Calu3 (cell line): ENCODE data around the gene GLIS1. TPM values are rescaled to one million over a fixed set of nuclear protein-coding genes. Genes with fewer than 3 reads are reported as not detected.

ENCODE experiments used
- Bru-seq: library from RNA; stranded (reverse); fragments of 400-500 nt; gene quantifications from one replicate; lab custom pipeline; 2021; lab: Mats Ljungman, UMichigan
- BruChase-seq, 2 experiments: library from RNA; stranded (reverse); fragments of 400-500 nt; gene quantifications; one replicate each; lab custom pipeline; 2021; lab: Mats Ljungman, UMichigan
- BruUV-seq: library from RNA; stranded (reverse); fragments of 400-500 nt; replicated peaks from 2 replicates; lab custom pipeline; 2021; lab: Mats Ljungman, UMichigan
- CTCF ChIA-PET: fragments of 300-600 bp; sonication (Branson Sonifier 250); formaldehyde crosslinking; loops from one replicate; lab custom pipeline; 2022; ENCODE audit warnings: antibody characterized with exemption; lab: Charles Lee
- DNase-seq: peaks from one replicate; pipeline ENCODE4 v3.0.0; 2022
- H3K27ac Mint-ChIP-seq: one replicate; pipeline ENCODE4 v1.8.0; 2022; ENCODE audit warnings: mixed read lengths; ENCODE audit not compliant: unreplicated experiment
- H3K27me3 Mint-ChIP-seq: one replicate; pipeline ENCODE4 v1.8.0; 2022; ENCODE audit warnings: mixed read lengths; ENCODE audit not compliant: unreplicated experiment
- H3K36me3 Mint-ChIP-seq: one replicate; pipeline ENCODE4 v1.8.0; 2022; ENCODE audit warnings: mild to moderate bottlenecking, moderate library complexity, mixed read lengths; ENCODE audit not compliant: insufficient read depth, unreplicated experiment
- H3K4me1 Mint-ChIP-seq: one replicate; pipeline ENCODE4 v1.8.0; 2022; ENCODE audit warnings: mild to moderate bottlenecking, low read depth, mixed read lengths; ENCODE audit not compliant: unreplicated experiment
- H3K4me3 Mint-ChIP-seq: one replicate; pipeline ENCODE4 v1.8.0; 2022; ENCODE audit warnings: mild to moderate bottlenecking, low read depth, moderate library complexity, mixed read lengths; ENCODE audit not compliant: unreplicated experiment
- H3K9me3 Mint-ChIP-seq: one replicate; pipeline ENCODE4 v1.8.0; 2022; ENCODE audit warnings: low read depth, mixed read lengths; ENCODE audit not compliant: unreplicated experiment
- CTCF ChIP-seq: fragments of 200-600 bp; IDR thresholded peaks from one replicate; pipeline ENCODE4 v1.8.0; 2022; ENCODE audit warnings: antibody characterized with exemption; ENCODE audit not compliant: unreplicated experiment
- intact Hi-C: fragments of 100-400 bp; cut with micrococcal nuclease; formaldehyde crosslinking; loops from one replicate; pipeline ENCODE4 v1.10.0; 2022; ENCODE audit not compliant: unreplicated experiment
- long read RNA-seq: library from polyadenylated mRNA; stranded (forward); transcript quantifications from one replicate; pipeline ENCODE4 v2.0.0, GENCODE V29; 2022
- total RNA-seq: library from RNA; stranded (reverse); gene quantifications from 2 replicates; pipeline ENCODE4 v1.2.3, GENCODE V29; 2022

The GLIS1 gene
- not detected in 2 replicates for total RNA-seq
- percentile 6 among the genes with signal in this experiment for Bru-seq, nascent RNA
- BruChase-seq, experiment 1, labeled RNA remaining after a 6-hour chase: percentile 16 among the genes with signal in this experiment
- percentile 20 among the genes with signal in this experiment for BruChase-seq, experiment 2, labeled RNA remaining after a 2-hour chase
- long read RNA-seq: 0 reads

GRCh38 chr1:53739109-53739681, at the start of gene GLIS1:
Gene GLIS1 (minus strand): TSS chr1:53739164. CDS start chr1:53738064, 1,100 bp downstream.
- TF ChIP-seq CTCF: no peak
- intact Hi-C loops: no loop called here
- Mint-ChIP-seq H3K9me3 (peaks cover 11% of the 10 kb centered on the region), H3K36me3 (peaks cover 4% of the 10 kb centered on the region), H3K4me3 (peak within 1 kb of the TSS; percentile 60), H3K4me1 (no peaks in the 10 kb centered on the region), H3K27ac (no peak within 1 kb of the TSS), H3K27me3 (peaks cover 75% of the 10 kb centered on the region)
- CTCF ChIA-PET: no interaction called here
- peak; percentile 91 for DNase-seq
- no TSS peak for BruUV-seq

- BruUV-seq: no TSS peak
- H3K36me3 Mint-ChIP-seq: peaks cover 22% of the 10 kb centered on the region
- no peak for TF ChIP-seq CTCF
Measured at GRCh38 chr1:53787655-53788054, 48.7 kb upstream of the GLIS1 start.

GRCh38 chr1:53783056-53783455, 44.1 kb upstream of the GLIS1 start:
- H3K4me3 Mint-ChIP-seq: no peak overlapping the region
- intact Hi-C loops: no loop called here
- CTCF ChIA-PET: no interaction called here

More at GRCh38 chr1:53787655-53788054, 48.7 kb upstream of the GLIS1 start:
- Mint-ChIP-seq H3K4me3 (no peak overlapping the region), H3K4me1 (no peaks in the 10 kb centered on the region), H3K27me3 (no peaks in the 10 kb centered on the region), H3K27ac (no peak overlapping the region), H3K9me3 (no peaks in the 10 kb centered on the region)
- CTCF ChIA-PET: no interaction called here
- no peak for DNase-seq
- intact Hi-C loops: no loop called here

GRCh38 chr1:53781654-53782053, 42.7 kb upstream of the GLIS1 start:
- TF ChIP-seq CTCF: no peak
- Mint-ChIP-seq H3K27me3 (no peaks in the 10 kb centered on the region), H3K9me3 (no peaks in the 10 kb centered on the region), H3K4me3 (no peak overlapping the region), H3K36me3 (peaks cover 10% of the 10 kb centered on the region), H3K27ac (no peak overlapping the region), H3K4me1 (no peaks in the 10 kb centered on the region)
- CTCF ChIA-PET: no interaction called here
- intact Hi-C loops: no loop called here
- no peak for DNase-seq
- BruUV-seq: no TSS peak

More at GRCh38 chr1:53783056-53783455, 44.1 kb upstream of the GLIS1 start:
- no TSS peak for BruUV-seq
- H3K27me3 Mint-ChIP-seq: no peaks in the 10 kb centered on the region
- H3K9me3 Mint-ChIP-seq: no peaks in the 10 kb centered on the region
- no peak overlapping the region for H3K27ac Mint-ChIP-seq
- TF ChIP-seq CTCF: no peak
- no peak for DNase-seq
- peaks cover 5% of the 10 kb centered on the region for H3K36me3 Mint-ChIP-seq
- no peaks in the 10 kb centered on the region for H3K4me1 Mint-ChIP-seq
